HG02623 (cell line): ENCODE results near the gene UBE2N.

Source experiments
- ATAC-seq: cut with Tn5 transposase; IDR thresholded peaks from one replicate; pipeline ENCODE4 v1.9.1; 2021; ENCODE audit warnings: moderate library complexity; ENCODE audit not compliant: unreplicated experiment

Gene UBE2N

GRCh38 chr12:93361151-93361919 is 80.4 kb downstream of the UBE2N start:
- ATAC-seq, result no peak

- no peak for ATAC-seq
These were observed 81.1 kb downstream of the UBE2N start for GRCh38 chr12:93360688-93361087.

GRCh38 chr12:93358821-93359220 is 82.9 kb downstream of the UBE2N start:
- no peak for ATAC-seq

- ATAC-seq, result peak; percentile 71
These were observed 83.7 kb downstream of the UBE2N start for GRCh38 chr12:93358058-93358457.

GRCh38 chr12:93356214-93356613 is 85.5 kb downstream of the UBE2N start:
- ATAC-seq, result no peak
